ENCODE data around the gene COPS7A. TPM values are rescaled to one million over a fixed set of nuclear protein-coding genes. Genes with fewer than 3 reads are reported as not detected.

Gene COPS7A
- total RNA-seq, 1 donor = 98.8 TPM

DNA sequence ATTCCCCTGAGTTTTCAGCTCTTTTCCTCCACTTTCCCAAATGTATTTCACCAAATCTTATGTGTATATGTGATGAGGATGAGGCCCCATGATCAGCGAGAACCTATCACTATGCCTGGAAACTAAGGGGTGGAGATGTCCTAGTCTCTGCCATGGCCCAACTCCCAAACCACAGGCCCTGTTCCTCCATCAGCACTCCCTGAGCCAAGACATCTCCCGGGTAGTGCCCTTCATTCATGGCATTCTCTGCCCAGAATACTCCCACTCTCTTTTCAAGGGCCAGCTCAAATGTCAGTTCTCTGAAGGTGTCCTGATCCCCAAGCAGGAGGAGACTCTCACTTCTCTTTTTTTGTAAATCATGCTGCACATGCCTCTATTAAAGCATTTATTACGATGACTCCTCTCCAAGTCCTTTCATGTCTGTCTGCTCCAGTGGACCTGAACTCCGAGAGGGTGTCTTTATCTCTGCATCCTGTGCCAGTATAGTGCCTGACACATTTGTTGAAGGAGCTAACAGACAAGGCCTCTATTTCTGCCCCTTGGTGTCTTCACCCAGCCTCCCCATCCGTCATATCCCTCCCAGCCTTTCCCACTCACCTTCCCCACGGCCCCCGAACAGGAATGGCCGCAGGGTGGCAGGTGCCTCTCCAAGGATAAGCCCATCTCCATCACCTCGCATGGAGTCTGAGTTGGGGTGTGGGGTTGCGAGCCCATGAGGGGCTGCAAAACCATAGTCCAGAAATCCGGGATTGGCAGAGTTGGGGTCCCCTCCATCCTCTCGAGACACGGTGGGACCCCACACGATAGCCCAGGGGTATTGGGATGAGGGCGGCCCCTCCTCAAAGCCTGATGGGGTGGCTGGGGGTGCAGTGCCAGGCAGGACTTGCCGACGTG lies 26.9 kb upstream of the COPS7A start:
- Histone ChIP-seq H3K27ac (ENCODE audit: low read depth, low read length) (no peak overlapping the region), H3K79me2 (ENCODE audit: insufficient read depth, low read length) (no peaks in the 10 kb centered on the region), H3K4me1 (ENCODE audit: insufficient read depth, low read length) (peaks cover 6% of the 10 kb centered on the region), H3K27me3 (ENCODE audit: insufficient read depth, low read length) (peaks cover 39% of the 10 kb centered on the region), H2AFZ (ENCODE audit: low read length) (no peak overlapping the region), H3K4me2 (ENCODE audit: insufficient read depth, low read length) (no peak overlapping the region), H3K9me3 (ENCODE audit: low read depth, low read length) (no peaks in the 10 kb centered on the region), H3K36me3 (ENCODE audit: insufficient read depth, low read length) (no peaks in the 10 kb centered on the region), H4K20me1 (ENCODE audit: insufficient read depth, low read length) (peaks cover 2% of the 10 kb centered on the region), H3K4me3 (ENCODE audit: insufficient read depth, low read length) (no peak overlapping the region)
- TF ChIP-seq, protein P1, sequence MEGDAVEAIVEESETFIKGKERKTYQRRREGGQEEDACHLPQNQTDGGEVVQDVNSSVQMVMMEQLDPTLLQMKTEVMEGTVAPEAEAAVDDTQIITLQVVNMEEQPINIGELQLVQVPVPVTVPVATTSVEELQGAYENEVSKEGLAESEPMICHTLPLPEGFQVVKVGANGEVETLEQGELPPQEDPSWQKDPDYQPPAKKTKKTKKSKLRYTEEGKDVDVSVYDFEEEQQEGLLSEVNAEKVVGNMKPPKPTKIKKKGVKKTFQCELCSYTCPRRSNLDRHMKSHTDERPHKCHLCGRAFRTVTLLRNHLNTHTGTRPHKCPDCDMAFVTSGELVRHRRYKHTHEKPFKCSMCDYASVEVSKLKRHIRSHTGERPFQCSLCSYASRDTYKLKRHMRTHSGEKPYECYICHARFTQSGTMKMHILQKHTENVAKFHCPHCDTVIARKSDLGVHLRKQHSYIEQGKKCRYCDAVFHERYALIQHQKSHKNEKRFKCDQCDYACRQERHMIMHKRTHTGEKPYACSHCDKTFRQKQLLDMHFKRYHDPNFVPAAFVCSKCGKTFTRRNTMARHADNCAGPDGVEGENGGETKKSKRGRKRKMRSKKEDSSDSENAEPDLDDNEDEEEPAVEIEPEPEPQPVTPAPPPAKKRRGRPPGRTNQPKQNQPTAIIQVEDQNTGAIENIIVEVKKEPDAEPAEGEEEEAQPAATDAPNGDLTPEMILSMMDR (IDR thresholded peaks at IDR 0.05; ENCODE audit: extremely low read depth, low read depth, low read length) = no peak
- peak; percentile 60 for DNase-seq (ENCODE audit: insufficient read length, low spot score, missing footprints)

DNA sequence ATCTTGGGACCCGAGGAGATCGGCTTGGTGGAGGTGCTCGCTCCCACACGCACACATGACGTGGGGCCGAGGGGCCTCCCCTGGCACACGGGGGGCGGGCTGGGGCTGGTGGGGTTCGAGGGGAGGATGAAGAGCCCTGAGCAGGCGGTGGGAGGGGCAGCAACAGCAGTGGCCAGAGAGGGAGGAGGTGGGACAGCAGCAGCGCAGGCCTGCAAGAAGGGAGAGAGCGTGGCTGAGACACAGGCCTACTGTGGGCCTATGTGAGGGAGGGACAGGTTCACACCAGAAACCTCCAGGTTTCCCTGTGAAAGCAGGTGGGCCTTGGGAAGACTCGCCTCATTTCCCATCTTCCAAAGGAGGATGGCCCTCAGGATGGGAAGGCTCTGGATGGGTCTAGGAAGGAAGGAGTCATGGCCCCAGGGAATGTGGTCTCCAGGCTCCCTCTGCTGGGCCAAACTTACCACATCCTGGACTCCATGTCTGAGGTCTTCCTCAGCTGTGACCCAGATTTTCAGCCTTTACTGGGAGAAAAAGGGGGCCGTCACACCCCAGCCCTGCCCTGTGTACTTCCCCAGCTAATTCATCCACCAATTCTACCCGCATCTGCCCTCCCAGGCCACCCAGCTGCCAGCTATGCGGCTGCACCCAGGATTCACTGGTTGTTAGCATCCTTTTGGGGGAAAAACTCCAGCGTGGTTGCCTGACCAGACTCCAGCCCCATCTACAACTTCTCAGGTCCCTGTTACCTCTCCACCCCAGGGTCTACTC lies 26.1 kb upstream of the COPS7A start:
- peak; percentile 99 for DNase-seq (ENCODE audit: insufficient read length, low spot score, missing footprints)
- no peaks in the 10 kb centered on the region for H3K79me2 ChIP-seq (ENCODE audit: insufficient read depth, low read length)
- TF ChIP-seq, protein P1 (IDR thresholded peaks at IDR 0.05; ENCODE audit: extremely low read depth, low read depth, low read length) = peak; percentile 71
- no peak overlapping the region for H3K4me3 ChIP-seq (ENCODE audit: insufficient read depth, low read length)
- H3K27ac ChIP-seq (ENCODE audit: low read depth, low read length) = no peak overlapping the region
- no peaks in the 10 kb centered on the region for H3K9me3 ChIP-seq (ENCODE audit: low read depth, low read length)
- no peaks in the 10 kb centered on the region for H3K36me3 ChIP-seq (ENCODE audit: insufficient read depth, low read length)
- H4K20me1 ChIP-seq (ENCODE audit: insufficient read depth, low read length) = no peaks in the 10 kb centered on the region
- H3K4me2 ChIP-seq (ENCODE audit: insufficient read depth, low read length) = no peak overlapping the region
- no peak overlapping the region for H2AFZ ChIP-seq (ENCODE audit: low read length)
- peaks cover 5% of the 10 kb centered on the region for H3K4me1 ChIP-seq (ENCODE audit: insufficient read depth, low read length)
- peaks cover 41% of the 10 kb centered on the region for H3K27me3 ChIP-seq (ENCODE audit: insufficient read depth, low read length)

DNA sequence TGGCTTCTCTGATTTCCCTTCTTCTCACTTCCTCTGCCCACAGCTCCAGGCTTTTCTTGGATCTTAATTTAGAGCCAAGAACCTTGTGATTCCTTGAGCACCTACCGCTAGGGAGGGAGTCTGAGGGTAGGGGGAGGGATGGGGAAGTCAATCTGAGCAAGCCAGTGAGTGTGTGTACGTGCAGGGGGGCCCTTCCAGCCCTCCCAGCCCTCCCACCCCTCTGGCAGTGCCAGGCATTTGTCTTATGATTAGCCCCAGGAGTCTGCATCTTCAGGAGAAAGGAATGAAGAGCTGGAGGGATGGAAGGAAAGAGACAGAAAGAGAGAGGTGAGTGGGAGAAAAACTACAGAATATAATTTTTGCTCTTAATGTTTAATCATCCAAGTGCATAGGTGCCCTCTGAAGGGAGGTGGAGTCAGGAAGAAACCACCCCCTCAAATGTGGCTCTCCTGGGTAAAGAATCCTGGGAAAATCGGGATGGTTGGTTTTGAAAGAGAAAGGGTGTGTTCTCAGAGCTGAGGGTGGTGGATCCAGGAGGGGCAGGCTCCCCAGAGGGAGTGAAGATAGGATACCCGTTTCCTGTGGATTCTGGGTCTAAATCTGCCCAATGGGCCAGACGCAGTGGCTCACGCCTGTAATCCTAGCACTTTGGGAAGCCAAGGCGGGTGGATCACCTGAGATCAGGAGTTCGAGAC lies 25.3 kb upstream of the COPS7A start:
- Histone ChIP-seq H3K4me1 (ENCODE audit: insufficient read depth, low read length) (peaks cover 5% of the 10 kb centered on the region), H2AFZ (ENCODE audit: low read length) (no peak overlapping the region), H3K79me2 (ENCODE audit: insufficient read depth, low read length) (no peaks in the 10 kb centered on the region), H3K27ac (ENCODE audit: low read depth, low read length) (no peak overlapping the region), H3K9me3 (ENCODE audit: low read depth, low read length) (no peaks in the 10 kb centered on the region), H3K36me3 (ENCODE audit: insufficient read depth, low read length) (no peaks in the 10 kb centered on the region), H4K20me1 (ENCODE audit: insufficient read depth, low read length) (no peaks in the 10 kb centered on the region), H3K4me2 (ENCODE audit: insufficient read depth, low read length) (no peak overlapping the region), H3K4me3 (ENCODE audit: insufficient read depth, low read length) (no peak overlapping the region), H3K27me3 (ENCODE audit: insufficient read depth, low read length) (peaks cover 45% of the 10 kb centered on the region)
- TF ChIP-seq, protein P1 (IDR thresholded peaks at IDR 0.05; ENCODE audit: extremely low read depth, low read depth, low read length) = no peak
- DNase-seq (ENCODE audit: insufficient read length, low spot score, missing footprints) = peak; percentile 74

Measured in osteoblast (primary cell).